SK-N-SH (cell line): ENCODE data around the gene MYF6. TPM values are rescaled to one million over a fixed set of nuclear protein-coding genes. Genes with fewer than 3 reads are reported as not detected.

ENCODE experiments used
- CTCF ChIA-PET: fragments of 300-600, 350-600 bp; formaldehyde crosslinking; extraction: SDS; loops from one replicate; lab custom pipeline; 2021; lab: Yijun Ruan, JAX
- POLR2A ChIA-PET: fragments of 350-600 bp; sonication (Branson Sonifier 250); formaldehyde crosslinking; extraction: SDS; loops from one replicate; lab custom pipeline; 2020; ENCODE audit warnings: antibody characterized with exemption, inconsistent platforms; lab: Yijun Ruan, JAX
- DNase-seq: peaks from one replicate; pipeline ENCODE4 v3.0.0; 2012
- H2AFZ ChIP-seq: fragments of 200-600 bp; sonication (generic); 2 replicates; pipeline ENCODE4 v1.8.1; 2016; ENCODE audit warnings: antibody characterized with exemption, mild to moderate bottlenecking, low read depth
- H3F3A ChIP-seq: fragments of 200-600 bp; sonication (generic); replicated peaks from 2 replicates; pipeline ENCODE3; 2016; ENCODE audit warnings: antibody characterized with exemption, mild to moderate bottlenecking; ENCODE audit not compliant: insufficient read depth
- H3K27ac ChIP-seq, 2 experiments: fragments of 200-500 bp in 1 of 2; fragments of 200-600 bp in 1 of 2; sonication (Bioruptor generic) in 1 of 2; sonication (generic), shearing (Covaris generic) in 1 of 2; 2 replicates each; pipeline versions ENCODE4 v1.5.1 to v1.6.1; 2014 to 2016; ENCODE audit warnings: low read depth in 2 of 2, inconsistent platforms in 1 of 2, low read length in 1 of 2, mild to moderate bottlenecking in 1 of 2, mixed read lengths in 1 of 2
- H3K27me3 ChIP-seq: fragments of 200-600 bp; sonication (generic), shearing (Covaris generic); 2 replicates; pipeline ENCODE4 v1.6.1; 2016; ENCODE audit warnings: mixed run types; ENCODE audit not compliant: insufficient read depth
- H3K36me3 ChIP-seq, 2 experiments: fragments of 200-500 bp in 1 of 2; fragments of 200-600 bp in 1 of 2; sonication (Bioruptor generic) in 1 of 2; sonication (generic) in 1 of 2; replicated peaks in 1 of 2; 2 replicates each; pipeline versions ENCODE3 to v1.5.1; 2014 to 2016; ENCODE audit warnings: low read length in 1 of 2, mild to moderate bottlenecking in 1 of 2; ENCODE audit not compliant: insufficient read depth in 2 of 2, control insufficient read depth in 1 of 2
- H3K4me1 ChIP-seq, 2 experiments: fragments of 200-500 bp in 1 of 2; fragments of 200-600 bp in 1 of 2; sonication (Bioruptor generic) in 1 of 2; sonication (generic), shearing (Covaris generic) in 1 of 2; 2 replicates each; pipeline versions ENCODE4 v1.5.1 to v1.6.1; 2014 to 2016; ENCODE audit warnings: low read depth in 1 of 2, low read length in 1 of 2, mixed run types in 1 of 2; ENCODE audit not compliant: insufficient read depth in 2 of 2, control insufficient read depth in 1 of 2
- H3K4me2 ChIP-seq: fragments of 200-600 bp; sonication (generic), shearing (Covaris generic); 2 replicates; pipeline ENCODE4 v1.6.1; 2017; ENCODE audit warnings: mixed run types
- H3K4me3 ChIP-seq, 2 experiments: fragments of 200-500 bp in 1 of 2; fragments of 200-600 bp in 1 of 2; sonication (Bioruptor generic) in 1 of 2; sonication (generic), shearing (Covaris generic) in 1 of 2; 2 replicates each; pipeline versions ENCODE4 v1.5.1 to v1.8.1; 2014 to 2016; ENCODE audit warnings: low read depth in 2 of 2, inconsistent platforms in 1 of 2, low read length in 1 of 2, mild to moderate bottlenecking in 1 of 2, mixed read lengths in 1 of 2, moderate library complexity in 1 of 2
- H3K79me2 ChIP-seq: fragments of 200-600 bp; sonication (generic); 2 replicates; pipeline ENCODE4 v1.8.1; 2017; ENCODE audit warnings: mild to moderate bottlenecking; ENCODE audit not compliant: insufficient read depth
- H3K9ac ChIP-seq: fragments of 200-600 bp; sonication (generic); 2 replicates; pipeline ENCODE4 v1.6.1; 2017; ENCODE audit warnings: mixed run types
- H3K9me2 ChIP-seq: fragments of 200-600 bp; sonication (generic); 2 replicates; pipeline ENCODE4 v1.6.1; 2017; ENCODE audit warnings: mixed run types
- H3K9me3 ChIP-seq: fragments of 200-600 bp; sonication (generic); 2 replicates; pipeline ENCODE4 v1.6.1; 2017; ENCODE audit warnings: mixed run types, mild to moderate bottlenecking, moderate library complexity
- H4K20me1 ChIP-seq: fragments of 200-600 bp; sonication (generic); 2 replicates; pipeline ENCODE4 v1.6.1; 2017; ENCODE audit warnings: mild to moderate bottlenecking, mixed run types; ENCODE audit not compliant: insufficient read depth
- CHD2 ChIP-seq: fragments of 150-350 bp; IDR thresholded peaks from 2 replicates; pipeline ENCODE4 v1.6.1; 2018; ENCODE audit warnings: low read length; ENCODE audit not compliant: partially characterized antibody
- ELF1 ChIP-seq: IDR thresholded peaks from 2 replicates; pipeline ENCODE4 v1.4.0; 2012
- EZH2phosphoT487 ChIP-seq: fragments of 200-600 bp; sonication (generic); IDR thresholded peaks from 2 replicates; pipeline ENCODE4 v1.6.1; 2017; ENCODE audit warnings: low read depth, mixed run types, mild to moderate bottlenecking, antibody characterized with exemption, moderate library complexity, borderline replicate concordance
- FOSL2 ChIP-seq: IDR thresholded peaks from 2 replicates; pipeline ENCODE4 v1.4.0; 2012; ENCODE audit warnings: low read depth, mild to moderate bottlenecking, moderate library complexity, borderline replicate concordance
- FOXJ3 ChIP-seq: sonication (generic); formaldehyde crosslinking; IDR thresholded peaks from 2 replicates; pipeline ENCODE4 v1.5.1; 2020; ENCODE audit warnings: mild to moderate bottlenecking, missing genetic modification reagents
- FOXM1 ChIP-seq: IDR thresholded peaks from 2 replicates; pipeline ENCODE4 v1.4.0; 2012; ENCODE audit warnings: low read depth, mild to moderate bottlenecking
- GABPA ChIP-seq: IDR thresholded peaks from 2 replicates; pipeline ENCODE4 v1.4.0; 2012; ENCODE audit warnings: low read depth, mild to moderate bottlenecking
- IRF3 ChIP-seq: fragments of 150-350 bp; IDR thresholded peaks from 2 replicates; pipeline ENCODE4 v1.6.1; 2016; ENCODE audit warnings: mild to moderate bottlenecking, low read depth, low read length
- MXI1 ChIP-seq: IDR thresholded peaks from 2 replicates; pipeline ENCODE4 v1.6.1; 2012; ENCODE audit warnings: mild to moderate bottlenecking, low read depth, low read length, improper control_type of control experiment
- NFIC ChIP-seq: IDR thresholded peaks from 2 replicates; pipeline ENCODE4 v1.4.0; 2012; ENCODE audit warnings: borderline replicate concordance
- NRF1 ChIP-seq: IDR thresholded peaks from 2 replicates; pipeline ENCODE4 v1.6.1; 2012; ENCODE audit warnings: low read depth, mild to moderate bottlenecking, low read length
- PBX3 ChIP-seq: IDR thresholded peaks from 2 replicates; pipeline ENCODE4; 2012
- RAD21 ChIP-seq: IDR thresholded peaks from 2 replicates; pipeline ENCODE4 v1.6.1; 2012; ENCODE audit warnings: mild to moderate bottlenecking, low read length
- RCOR1 ChIP-seq: fragments of 150-350 bp; IDR thresholded peaks from 2 replicates; pipeline ENCODE4 v1.6.1; 2017; ENCODE audit warnings: antibody characterized with exemption, low read length
- RFX5 ChIP-seq: IDR thresholded peaks from 2 replicates; pipeline ENCODE4 v1.6.1; 2012; ENCODE audit warnings: mild to moderate bottlenecking, improper control_type of control experiment, low read length
- TAF1 ChIP-seq: IDR thresholded peaks from 2 replicates; pipeline ENCODE4 v1.6.1; 2012; ENCODE audit warnings: low read depth, mild to moderate bottlenecking, low read length, moderate library complexity, borderline replicate concordance
- TEAD4 ChIP-seq: IDR thresholded peaks from 2 replicates; pipeline ENCODE4 v1.4.0; 2012; ENCODE audit warnings: mild to moderate bottlenecking, borderline replicate concordance; ENCODE audit not compliant: insufficient read depth
- USF1 ChIP-seq: IDR thresholded peaks from 2 replicates; pipeline ENCODE4 v1.4.0; 2012; ENCODE audit warnings: low read depth, borderline replicate concordance
- WGBS: methylation state at CpG from one replicate; pipeline ENCODE4 v1.1.6; 2017; ENCODE audit warnings: low lambda C conversion rate; 5-methylcytosine and 5-hydroxymethylcytosine counted together
- polyA plus RNA-seq, 3 experiments: library from polyadenylated mRNA; depleted of rRNA; stranded (reverse); fragments of >200 nt; gene quantifications; 2 replicates each; pipeline ENCODE4 v1.2.3, GENCODE V29; 2012
- TF ChIP-seq, protein P1 (sequence below): IDR thresholded peaks from 2 replicates; pipeline ENCODE4 v1.4.0; 2012; ENCODE audit warnings: low read depth
- TF ChIP-seq, protein P2 (sequence below): IDR thresholded peaks from 2 replicates; pipeline ENCODE4 v1.4.0; 2012; ENCODE audit warnings: low read depth, borderline replicate concordance
- TF ChIP-seq, protein P3 (sequence below): fragments of 150-350 bp; IDR thresholded peaks from 2 replicates; pipeline ENCODE4 v1.6.1; 2017; ENCODE audit warnings: antibody characterized with exemption, low read length, low read depth, borderline replicate concordance

Gene MYF6
- polyA plus RNA-seq, 1 of the 3 experiments (the other 2 are of a cell fraction): not detected

DNA sequence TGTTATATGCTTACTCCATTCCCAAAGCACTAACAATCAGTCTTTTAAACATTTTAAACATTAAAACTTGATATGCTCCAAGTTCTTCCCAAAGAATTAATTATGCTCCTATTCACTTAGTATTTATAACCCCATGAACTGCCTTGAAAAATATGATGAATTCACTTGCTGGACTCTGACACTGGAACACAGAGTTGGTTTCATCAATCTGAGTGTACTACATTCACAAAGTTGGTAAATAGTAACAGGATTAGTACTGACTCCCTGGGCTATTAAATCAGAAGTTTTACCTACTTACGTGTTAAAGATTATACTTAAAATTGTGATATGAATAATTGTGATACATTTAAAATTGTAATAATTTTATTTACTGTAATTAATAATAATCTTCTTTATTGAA lies 17.3 kb upstream of the MYF6 start:
- no peaks in the 10 kb centered on the region for H3K9me2 ChIP-seq
- H3K4me3 ChIP-seq: no peak overlapping the region
- H3K9ac ChIP-seq: no peak overlapping the region
- no peak for DNase-seq
- H4K20me1 ChIP-seq: no peaks in the 10 kb centered on the region
- H3K36me3 ChIP-seq: no peaks in the 10 kb centered on the region
- H3K79me2 ChIP-seq: no peaks in the 10 kb centered on the region
- no peaks in the 10 kb centered on the region for H3K4me1 ChIP-seq
- H3K27me3 ChIP-seq: no peaks in the 10 kb centered on the region; the same call in none of the 2 replicates
- WGBS: 2% methylated on average over 1 of the region's 1 CpG
- no peaks in the 10 kb centered on the region; the same call in 1 of the 2 replicates for H3K9me3 ChIP-seq
- H2AFZ ChIP-seq: no peak overlapping the region
- no peaks in the 10 kb centered on the region for H3F3A ChIP-seq
- no peak overlapping the region for H3K4me2 ChIP-seq
- POLR2A ChIA-PET: no interaction called here
- no peak for TF ChIP-seq FOSL2
- no peak for TF ChIP-seq NRF1
- TF ChIP-seq RFX5: no peak
- TF ChIP-seq, protein P1, sequence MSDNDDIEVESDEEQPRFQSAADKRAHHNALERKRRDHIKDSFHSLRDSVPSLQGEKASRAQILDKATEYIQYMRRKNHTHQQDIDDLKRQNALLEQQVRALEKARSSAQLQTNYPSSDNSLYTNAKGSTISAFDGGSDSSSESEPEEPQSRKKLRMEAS: no peak
- TF ChIP-seq, protein P2, sequence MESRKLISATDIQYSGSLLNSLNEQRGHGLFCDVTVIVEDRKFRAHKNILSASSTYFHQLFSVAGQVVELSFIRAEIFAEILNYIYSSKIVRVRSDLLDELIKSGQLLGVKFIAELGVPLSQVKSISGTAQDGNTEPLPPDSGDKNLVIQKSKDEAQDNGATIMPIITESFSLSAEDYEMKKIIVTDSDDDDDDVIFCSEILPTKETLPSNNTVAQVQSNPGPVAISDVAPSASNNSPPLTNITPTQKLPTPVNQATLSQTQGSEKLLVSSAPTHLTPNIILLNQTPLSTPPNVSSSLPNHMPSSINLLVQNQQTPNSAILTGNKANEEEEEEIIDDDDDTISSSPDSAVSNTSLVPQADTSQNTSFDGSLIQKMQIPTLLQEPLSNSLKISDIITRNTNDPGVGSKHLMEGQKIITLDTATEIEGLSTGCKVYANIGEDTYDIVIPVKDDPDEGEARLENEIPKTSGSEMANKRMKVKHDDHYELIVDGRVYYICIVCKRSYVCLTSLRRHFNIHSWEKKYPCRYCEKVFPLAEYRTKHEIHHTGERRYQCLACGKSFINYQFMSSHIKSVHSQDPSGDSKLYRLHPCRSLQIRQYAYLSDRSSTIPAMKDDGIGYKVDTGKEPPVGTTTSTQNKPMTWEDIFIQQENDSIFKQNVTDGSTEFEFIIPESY: no peak
- TF ChIP-seq GABPA: no peak
- TF ChIP-seq, all 33 proteins: peak for 0
- no peak overlapping the region for H3K27ac ChIP-seq
- CTCF ChIA-PET: no interaction called here

GRCh38 chr12:80690513-80690912 lies 16.9 kb upstream of the MYF6 start:
- POLR2A ChIA-PET: no interaction called here
- CTCF ChIA-PET: no interaction called here
- H3K4me2 ChIP-seq: no peak overlapping the region

More at GRCh38 chr12:80690513-80690912, 16.9 kb upstream of the MYF6 start:
- no peaks in the 10 kb centered on the region for H3K9me2 ChIP-seq
- DNase-seq: no peak
- no peak overlapping the region for H3K27ac ChIP-seq
- 3% methylated on average over 2 of the region's 2 CpGs for WGBS
- no peak overlapping the region for H2AFZ ChIP-seq
- TF ChIP-seq TAF1: no peak
- no peak for TF ChIP-seq PBX3
- no peak for TF ChIP-seq GABPA
- no peak for TF ChIP-seq MXI1
- no peak for TF ChIP-seq IRF3
- no peak for TF ChIP-seq ELF1
- no peak for TF ChIP-seq TEAD4
- TF ChIP-seq, protein P1: no peak
- no peak for TF ChIP-seq RAD21
- TF ChIP-seq NFIC: no peak
- TF ChIP-seq FOXJ3 (CRISPR knock-in tag): no peak
- no peak for TF ChIP-seq USF1
- TF ChIP-seq RFX5: no peak
- no peak for TF ChIP-seq NRF1
- TF ChIP-seq FOSL2: no peak
- TF ChIP-seq RCOR1: no peak
- no peak for TF ChIP-seq FOXM1
- TF ChIP-seq, protein P3, sequence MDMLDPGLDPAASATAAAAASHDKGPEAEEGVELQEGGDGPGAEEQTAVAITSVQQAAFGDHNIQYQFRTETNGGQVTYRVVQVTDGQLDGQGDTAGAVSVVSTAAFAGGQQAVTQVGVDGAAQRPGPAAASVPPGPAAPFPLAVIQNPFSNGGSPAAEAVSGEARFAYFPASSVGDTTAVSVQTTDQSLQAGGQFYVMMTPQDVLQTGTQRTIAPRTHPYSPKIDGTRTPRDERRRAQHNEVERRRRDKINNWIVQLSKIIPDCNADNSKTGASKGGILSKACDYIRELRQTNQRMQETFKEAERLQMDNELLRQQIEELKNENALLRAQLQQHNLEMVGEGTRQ: no peak
- TF ChIP-seq CHD2: no peak
- TF ChIP-seq EZH2phosphoT487: no peak
- TF ChIP-seq, all 33 proteins: peak for 0
- H3K4me1 ChIP-seq: no peaks in the 10 kb centered on the region
- no peaks in the 10 kb centered on the region for H3K36me3 ChIP-seq
- H3K9ac ChIP-seq: no peak overlapping the region
- no peaks in the 10 kb centered on the region; the same call in none of the 2 replicates for H3K27me3 ChIP-seq
- H3K79me2 ChIP-seq: no peaks in the 10 kb centered on the region
- no peaks in the 10 kb centered on the region; the same call in 1 of the 2 replicates for H3K9me3 ChIP-seq
- no peaks in the 10 kb centered on the region for H3F3A ChIP-seq
- H4K20me1 ChIP-seq: no peaks in the 10 kb centered on the region
- H3K4me3 ChIP-seq: no peak overlapping the region
